ENCODE results near the gene DNAJC13.

- TF ChIP-seq, protein P1, sequence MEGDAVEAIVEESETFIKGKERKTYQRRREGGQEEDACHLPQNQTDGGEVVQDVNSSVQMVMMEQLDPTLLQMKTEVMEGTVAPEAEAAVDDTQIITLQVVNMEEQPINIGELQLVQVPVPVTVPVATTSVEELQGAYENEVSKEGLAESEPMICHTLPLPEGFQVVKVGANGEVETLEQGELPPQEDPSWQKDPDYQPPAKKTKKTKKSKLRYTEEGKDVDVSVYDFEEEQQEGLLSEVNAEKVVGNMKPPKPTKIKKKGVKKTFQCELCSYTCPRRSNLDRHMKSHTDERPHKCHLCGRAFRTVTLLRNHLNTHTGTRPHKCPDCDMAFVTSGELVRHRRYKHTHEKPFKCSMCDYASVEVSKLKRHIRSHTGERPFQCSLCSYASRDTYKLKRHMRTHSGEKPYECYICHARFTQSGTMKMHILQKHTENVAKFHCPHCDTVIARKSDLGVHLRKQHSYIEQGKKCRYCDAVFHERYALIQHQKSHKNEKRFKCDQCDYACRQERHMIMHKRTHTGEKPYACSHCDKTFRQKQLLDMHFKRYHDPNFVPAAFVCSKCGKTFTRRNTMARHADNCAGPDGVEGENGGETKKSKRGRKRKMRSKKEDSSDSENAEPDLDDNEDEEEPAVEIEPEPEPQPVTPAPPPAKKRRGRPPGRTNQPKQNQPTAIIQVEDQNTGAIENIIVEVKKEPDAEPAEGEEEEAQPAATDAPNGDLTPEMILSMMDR (IDR thresholded peaks at IDR 0.05; ENCODE audit: low read length), result no peak
- no peak for TF ChIP-seq EZH2 (IDR thresholded peaks at IDR 0.05; ENCODE audit: borderline replicate concordance, low read length)
Observed at GRCh38 chr3:132550579-132551305, 133.4 kb downstream of the DNAJC13 start.
